GM23338 (cell line): ENCODE data around the gene SLC4A7.

Experiments used
- EZH2 ChIP-seq: fragments of 200-600 bp; sonication (generic); IDR thresholded peaks from one replicate; pipeline ENCODE4 v1.8.0; 2017; ENCODE audit warnings: antibody characterized with exemption, mild to moderate bottlenecking, low read depth; ENCODE audit not compliant: unreplicated experiment
- EZH2phosphoT487 ChIP-seq: fragments of 200-600 bp; sonication (generic); IDR thresholded peaks from one replicate; pipeline ENCODE4 v1.8.1; 2018; ENCODE audit warnings: antibody characterized with exemption; ENCODE audit not compliant: unreplicated experiment
- NANOG ChIP-seq: IDR thresholded peaks from 2 replicates; pipeline ENCODE4 v1.6.1; 2016; ENCODE audit warnings: antibody characterized with exemption, borderline replicate concordance
- REST ChIP-seq: IDR thresholded peaks from one replicate; pipeline ENCODE4 v1.6.1; 2018; ENCODE audit warnings: antibody characterized with exemption; ENCODE audit not compliant: unreplicated experiment
- TF ChIP-seq, protein P1 (sequence below), 2 experiments: fragments of 200-600 bp in 1 of 2; sonication (generic) in 1 of 2; conservative IDR thresholded peaks; 2 replicates each; pipeline versions ENCODE4 v1.5.1 to v1.6.1; 2016 to 2017; ENCODE audit warnings: antibody characterized with exemption in 2 of 2, low read depth in 2 of 2, mild to moderate bottlenecking in 2 of 2, moderate library complexity in 1 of 2

- TF ChIP-seq, protein P1, sequence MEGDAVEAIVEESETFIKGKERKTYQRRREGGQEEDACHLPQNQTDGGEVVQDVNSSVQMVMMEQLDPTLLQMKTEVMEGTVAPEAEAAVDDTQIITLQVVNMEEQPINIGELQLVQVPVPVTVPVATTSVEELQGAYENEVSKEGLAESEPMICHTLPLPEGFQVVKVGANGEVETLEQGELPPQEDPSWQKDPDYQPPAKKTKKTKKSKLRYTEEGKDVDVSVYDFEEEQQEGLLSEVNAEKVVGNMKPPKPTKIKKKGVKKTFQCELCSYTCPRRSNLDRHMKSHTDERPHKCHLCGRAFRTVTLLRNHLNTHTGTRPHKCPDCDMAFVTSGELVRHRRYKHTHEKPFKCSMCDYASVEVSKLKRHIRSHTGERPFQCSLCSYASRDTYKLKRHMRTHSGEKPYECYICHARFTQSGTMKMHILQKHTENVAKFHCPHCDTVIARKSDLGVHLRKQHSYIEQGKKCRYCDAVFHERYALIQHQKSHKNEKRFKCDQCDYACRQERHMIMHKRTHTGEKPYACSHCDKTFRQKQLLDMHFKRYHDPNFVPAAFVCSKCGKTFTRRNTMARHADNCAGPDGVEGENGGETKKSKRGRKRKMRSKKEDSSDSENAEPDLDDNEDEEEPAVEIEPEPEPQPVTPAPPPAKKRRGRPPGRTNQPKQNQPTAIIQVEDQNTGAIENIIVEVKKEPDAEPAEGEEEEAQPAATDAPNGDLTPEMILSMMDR (conservative IDR thresholded peaks at IDR 0.05; ENCODE audit: low read depth in 2 of 2), result no peak
- TF ChIP-seq NANOG (no peak), REST (no peak), EZH2 (no peak), EZH2phosphoT487 (no peak)
Measured at GRCh38 chr3:27509376-27509775, 25.2 kb upstream of the SLC4A7 start.
